Mucosa of stomach (tissue), 1 donor: ENCODE results near the gene TMEM150B.

Experiments
- H3K27me3 ChIP-seq: one replicate; pipeline ENCODE4 v1.7.0; 2013; ENCODE audit warnings: mild to moderate bottlenecking, low read length; ENCODE audit not compliant: control insufficient read depth, insufficient read depth
- H3K36me3 ChIP-seq: one replicate; pipeline ENCODE4 v1.7.0; 2013; ENCODE audit warnings: low read length; ENCODE audit not compliant: control insufficient read depth, insufficient read depth
- H3K4me1 ChIP-seq: one replicate; pipeline ENCODE4 v1.7.0; 2013; ENCODE audit warnings: mild to moderate bottlenecking, low read length; ENCODE audit not compliant: control insufficient read depth, insufficient read depth
- H3K4me3 ChIP-seq: one replicate; pipeline ENCODE4 v1.7.0; 2013; ENCODE audit warnings: low read length
- H3K9ac ChIP-seq: one replicate; pipeline ENCODE4 v1.7.0; 2013; ENCODE audit warnings: mild to moderate bottlenecking, low read length, moderate library complexity
- H3K9me3 ChIP-seq: one replicate; pipeline ENCODE4 v1.7.0; 2013; ENCODE audit warnings: mild to moderate bottlenecking, low read length, moderate library complexity; ENCODE audit not compliant: control insufficient read depth
- donor health status: Pancreatic carcinoma.

The TMEM150B gene

DNA sequence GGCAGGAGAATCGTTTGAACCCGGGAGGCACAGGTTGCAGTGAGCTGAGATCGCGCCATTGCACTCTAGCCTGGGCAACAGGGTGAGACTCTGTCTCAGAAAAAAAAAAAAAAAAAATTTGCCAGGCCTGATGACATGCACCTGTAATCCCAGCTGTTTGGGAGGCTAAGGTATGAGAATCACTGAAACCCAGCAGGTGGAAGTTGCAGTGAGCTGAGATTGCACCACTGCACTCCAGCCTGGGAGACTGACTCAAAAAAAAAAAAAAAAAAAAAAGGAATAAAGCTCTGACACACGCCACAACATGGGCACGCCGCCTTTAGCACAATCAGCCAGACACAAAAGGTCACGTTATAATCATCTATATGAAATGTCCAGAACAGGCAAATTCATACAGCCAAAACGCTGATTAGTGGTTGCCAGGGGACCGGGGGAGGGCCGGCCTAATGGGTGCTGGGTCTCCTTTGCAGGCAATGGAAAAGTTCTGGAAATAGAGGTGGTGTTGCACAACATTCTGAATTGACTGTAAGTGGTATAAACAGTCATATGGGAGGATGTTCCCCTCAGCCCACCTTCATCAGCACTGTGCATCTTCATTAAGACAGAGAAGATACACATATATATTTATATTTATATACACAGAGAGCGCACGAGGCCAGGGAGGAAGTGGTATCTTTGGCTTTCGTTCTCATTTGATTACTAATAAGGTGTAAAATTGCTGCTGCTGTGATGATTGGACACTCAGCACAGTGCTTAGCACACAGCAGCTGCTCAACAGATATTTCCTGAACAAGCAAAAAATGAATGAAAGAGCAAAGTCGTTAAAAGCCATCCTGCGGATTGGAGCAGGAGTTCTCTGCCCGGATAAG is 49.1 kb downstream of the TMEM150B start:
- no peaks in the 10 kb centered on the region for H3K27me3 ChIP-seq
- peaks cover 6% of the 10 kb centered on the region for H3K36me3 ChIP-seq
- no peaks in the 10 kb centered on the region for H3K9me3 ChIP-seq
- H3K9ac ChIP-seq, result no peak overlapping the region
- no peak overlapping the region for H3K4me3 ChIP-seq
- peaks cover 16% of the 10 kb centered on the region for H3K4me1 ChIP-seq

DNA sequence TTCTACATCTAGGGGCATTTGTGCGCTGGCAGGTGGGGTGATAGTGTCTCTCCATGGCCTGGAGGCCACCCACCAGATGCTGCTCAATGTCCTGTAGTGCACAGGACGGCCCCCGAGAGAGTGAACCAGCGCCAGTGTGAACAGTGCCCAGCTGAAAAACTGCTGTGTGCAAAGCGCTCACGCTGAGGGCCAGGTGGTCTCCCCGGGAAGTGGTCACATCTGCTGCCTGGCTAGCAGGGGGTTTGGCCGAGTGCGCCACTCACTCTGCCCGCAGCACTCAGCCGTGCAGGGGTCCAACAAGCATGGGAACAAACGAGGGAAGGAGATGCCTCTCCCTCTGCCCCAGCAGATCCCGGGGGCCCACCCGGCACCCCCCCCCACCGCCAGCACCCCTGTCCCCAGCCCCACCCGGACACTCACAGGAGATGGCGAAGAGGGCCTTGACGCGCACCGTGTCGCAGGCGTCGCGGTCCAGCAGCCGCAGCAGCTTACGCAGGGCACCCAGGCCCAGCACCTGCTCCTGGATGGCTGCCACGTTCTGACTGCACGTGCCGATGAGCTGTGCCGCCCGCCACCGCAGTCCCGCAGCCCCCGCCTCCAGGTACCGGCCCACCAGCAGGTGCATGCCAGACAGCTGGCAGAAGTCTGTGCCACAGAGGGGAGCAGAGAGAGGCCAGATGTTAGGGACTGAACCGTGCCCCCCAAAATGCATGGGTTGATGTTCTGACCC is 51.0 kb downstream of the TMEM150B start:
- H3K4me3 ChIP-seq, result no peak overlapping the region
- no peak overlapping the region for H3K9ac ChIP-seq
- no peaks in the 10 kb centered on the region for H3K27me3 ChIP-seq
- peaks cover 2% of the 10 kb centered on the region for H3K4me1 ChIP-seq
- H3K36me3 ChIP-seq, result peaks cover 6% of the 10 kb centered on the region
- H3K9me3 ChIP-seq, result no peaks in the 10 kb centered on the region

DNA sequence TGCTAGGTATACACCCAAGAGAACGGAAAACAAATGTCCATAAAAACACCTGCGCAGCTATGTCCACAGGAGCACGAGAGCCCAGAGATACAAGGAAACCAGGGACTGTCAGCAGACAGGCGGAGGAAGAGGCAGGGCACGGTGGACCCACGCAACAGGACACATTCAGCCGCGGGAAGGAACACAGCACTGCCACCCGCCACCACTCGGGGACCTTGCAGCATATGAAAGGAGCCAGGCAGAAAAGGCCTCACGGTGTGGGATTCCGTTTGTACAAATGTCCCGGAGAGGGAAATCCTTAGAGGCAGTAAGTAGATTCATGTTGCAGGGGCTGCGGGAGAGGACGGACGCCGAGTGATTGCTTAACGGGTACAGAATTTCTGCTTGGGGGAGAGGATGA is 53.0 kb downstream of the TMEM150B start:
- no peaks in the 10 kb centered on the region for H3K4me1 ChIP-seq
- no peaks in the 10 kb centered on the region for H3K27me3 ChIP-seq
- H3K36me3 ChIP-seq, result peaks cover 6% of the 10 kb centered on the region
- no peaks in the 10 kb centered on the region for H3K9me3 ChIP-seq
- H3K4me3 ChIP-seq, result no peak overlapping the region
- no peak overlapping the region for H3K9ac ChIP-seq

DNA sequence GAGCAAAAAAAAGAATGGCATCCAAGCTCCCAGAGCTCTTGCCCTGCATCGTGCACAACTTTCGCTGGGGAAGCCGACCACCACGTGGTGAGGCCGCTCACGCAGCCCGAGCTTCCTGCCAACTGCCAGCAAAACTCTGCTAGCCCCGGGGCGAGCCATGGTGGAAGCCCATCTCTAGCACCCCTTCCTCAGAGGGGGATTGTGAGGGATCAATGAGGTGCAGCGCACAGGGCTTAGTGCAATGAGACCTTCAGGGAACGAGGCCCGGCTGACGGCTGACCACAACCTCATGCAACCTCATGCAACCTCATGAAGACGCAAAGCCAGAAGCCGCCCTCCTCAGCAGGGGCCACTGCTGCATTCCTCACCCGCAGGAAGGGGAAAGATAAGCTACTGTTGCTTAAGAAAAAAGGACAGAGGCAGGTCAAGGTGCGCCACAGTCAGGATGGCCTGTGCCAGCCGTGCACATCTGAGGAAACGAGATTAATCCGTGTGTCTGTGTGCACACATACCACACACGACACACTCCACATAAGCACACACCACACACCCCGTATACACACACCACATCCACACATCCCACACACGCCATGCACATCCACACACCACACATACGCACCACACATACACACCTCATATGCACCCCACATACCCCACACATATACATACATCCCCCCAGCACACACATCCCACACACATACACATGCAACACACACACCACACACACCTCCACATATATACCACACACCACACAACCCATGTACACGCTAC is 54.8 kb downstream of the TMEM150B start:
- H3K27me3 ChIP-seq, result no peaks in the 10 kb centered on the region
- H3K36me3 ChIP-seq, result peaks cover 6% of the 10 kb centered on the region
- no peaks in the 10 kb centered on the region for H3K4me1 ChIP-seq
- no peaks in the 10 kb centered on the region for H3K9me3 ChIP-seq
- no peak overlapping the region for H3K9ac ChIP-seq
- no peak overlapping the region for H3K4me3 ChIP-seq

DNA sequence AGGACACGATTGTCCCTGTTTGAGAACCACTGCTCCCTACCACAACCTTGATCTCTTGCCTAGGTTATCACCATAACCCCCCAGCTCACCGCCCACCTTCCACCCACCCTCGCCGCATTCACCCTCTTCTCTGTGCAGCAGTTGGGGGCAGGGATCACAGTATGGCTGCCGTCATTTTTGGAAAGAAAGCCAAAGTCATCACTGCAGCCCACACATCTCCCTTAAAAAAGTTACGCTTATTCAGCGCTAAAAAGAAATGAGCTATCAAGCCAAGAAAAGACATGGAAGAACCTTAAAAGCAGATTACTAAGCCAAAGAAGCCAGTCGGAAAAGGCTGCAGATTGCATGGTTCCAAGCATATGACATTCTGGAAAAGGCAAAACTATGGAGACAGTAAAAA is 55.8 kb downstream of the TMEM150B start:
- Histone ChIP-seq H3K9me3 (no peaks in the 10 kb centered on the region), H3K4me1 (no peaks in the 10 kb centered on the region), H3K9ac (no peak overlapping the region), H3K4me3 (no peak overlapping the region), H3K36me3 (peaks cover 6% of the 10 kb centered on the region), H3K27me3 (no peaks in the 10 kb centered on the region)

DNA sequence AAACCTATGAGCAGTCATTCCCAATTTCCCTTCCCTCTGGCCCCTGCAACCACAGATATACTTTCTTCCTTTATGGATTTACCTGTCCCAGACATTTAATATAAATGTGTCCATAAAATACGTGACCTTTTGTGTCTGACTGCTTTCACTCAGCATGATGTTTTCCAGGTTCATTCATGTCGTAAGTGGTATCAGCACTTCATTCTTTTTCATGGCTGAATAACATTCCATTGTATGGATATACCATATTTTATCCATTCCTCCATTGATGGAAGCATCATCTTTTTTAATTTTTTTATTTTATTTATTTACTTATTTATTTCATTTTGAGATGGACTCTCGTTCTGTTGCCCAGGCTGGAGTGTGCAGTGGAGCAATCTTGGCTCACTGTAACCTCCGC is 58.3 kb downstream of the TMEM150B start:
- Histone ChIP-seq H3K9me3 (no peaks in the 10 kb centered on the region), H3K4me3 (no peak overlapping the region), H3K27me3 (no peaks in the 10 kb centered on the region), H3K36me3 (no peaks in the 10 kb centered on the region), H3K9ac (no peak overlapping the region), H3K4me1 (no peaks in the 10 kb centered on the region)

DNA sequence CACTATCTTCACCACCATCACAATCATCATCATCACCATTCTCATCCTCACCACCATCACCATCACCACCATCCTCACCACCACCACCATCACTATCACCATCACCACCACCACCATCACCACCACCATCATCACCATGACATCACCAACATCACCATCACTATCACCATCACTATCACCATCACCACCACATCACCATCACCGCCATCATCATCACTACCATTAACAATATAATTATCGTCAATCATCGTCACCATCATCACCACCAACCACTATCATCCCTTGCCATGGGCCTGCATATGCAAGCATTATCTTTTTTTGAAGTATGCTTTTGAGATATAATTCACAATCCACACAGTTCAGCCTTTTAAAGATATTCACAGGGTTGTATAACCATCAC is 58.7 kb downstream of the TMEM150B start:
- Histone ChIP-seq H3K27me3 (no peaks in the 10 kb centered on the region), H3K36me3 (no peaks in the 10 kb centered on the region), H3K9ac (no peak overlapping the region), H3K4me3 (no peak overlapping the region), H3K4me1 (no peaks in the 10 kb centered on the region), H3K9me3 (no peaks in the 10 kb centered on the region)

DNA sequence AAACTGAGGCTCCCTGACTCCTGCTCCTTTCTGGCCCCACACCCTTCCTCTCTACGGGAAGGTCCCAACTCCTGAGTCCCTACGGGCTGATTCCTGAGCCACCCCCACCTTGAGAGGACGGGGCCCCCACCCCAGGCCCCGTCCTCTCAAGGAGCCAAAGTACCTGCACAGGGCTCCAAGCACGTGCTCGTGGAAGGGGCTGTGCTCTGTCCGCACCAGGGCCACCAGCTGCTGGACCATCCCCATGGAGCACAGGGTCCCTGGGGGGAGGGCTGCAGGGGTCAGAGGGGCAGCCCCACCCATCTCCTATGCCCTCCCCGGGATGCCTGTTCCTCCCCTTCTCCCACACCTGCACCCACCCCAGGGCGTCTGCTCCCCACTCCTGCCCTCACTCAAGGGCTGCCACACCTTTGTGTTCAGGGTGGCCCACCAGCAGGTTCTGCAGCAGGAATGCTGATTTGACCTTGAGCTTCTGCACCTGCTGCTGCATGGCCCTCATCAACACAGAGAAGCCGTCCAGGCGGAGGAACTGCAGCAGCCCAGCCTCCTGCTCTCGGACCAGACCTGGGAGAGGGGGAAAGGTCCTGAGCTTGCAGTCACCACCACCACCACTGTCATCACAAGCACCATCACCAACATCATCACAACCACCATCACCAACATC is 59.3 kb downstream of the TMEM150B start:
- Histone ChIP-seq H3K4me3 (no peak overlapping the region), H3K36me3 (no peaks in the 10 kb centered on the region), H3K9ac (no peak overlapping the region), H3K4me1 (no peaks in the 10 kb centered on the region), H3K9me3 (no peaks in the 10 kb centered on the region), H3K27me3 (no peaks in the 10 kb centered on the region)

DNA sequence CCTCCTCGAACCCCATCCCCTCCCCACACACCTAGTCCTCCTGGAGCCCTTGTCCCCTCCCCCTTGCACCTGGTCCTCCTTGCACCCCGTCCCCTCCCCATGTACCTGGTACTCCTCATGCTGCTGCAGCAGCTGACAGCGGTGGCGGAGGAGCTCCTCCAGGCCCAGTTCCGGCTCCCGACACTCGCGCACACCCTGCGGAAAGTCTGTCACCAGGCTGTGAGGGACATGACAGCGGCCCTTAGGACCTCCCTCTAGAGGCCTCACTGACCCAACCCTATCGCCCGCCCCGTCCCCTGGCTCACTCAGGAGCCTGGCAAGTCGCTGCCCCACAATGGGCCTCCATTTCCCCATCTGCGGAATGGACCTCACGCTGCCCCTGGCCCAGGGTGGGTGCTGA is 60.0 kb downstream of the TMEM150B start:
- no peaks in the 10 kb centered on the region for H3K4me1 ChIP-seq
- no peaks in the 10 kb centered on the region for H3K36me3 ChIP-seq
- H3K9me3 ChIP-seq, result no peaks in the 10 kb centered on the region
- H3K9ac ChIP-seq, result no peak overlapping the region
- H3K4me3 ChIP-seq, result no peak overlapping the region
- no peaks in the 10 kb centered on the region for H3K27me3 ChIP-seq

DNA sequence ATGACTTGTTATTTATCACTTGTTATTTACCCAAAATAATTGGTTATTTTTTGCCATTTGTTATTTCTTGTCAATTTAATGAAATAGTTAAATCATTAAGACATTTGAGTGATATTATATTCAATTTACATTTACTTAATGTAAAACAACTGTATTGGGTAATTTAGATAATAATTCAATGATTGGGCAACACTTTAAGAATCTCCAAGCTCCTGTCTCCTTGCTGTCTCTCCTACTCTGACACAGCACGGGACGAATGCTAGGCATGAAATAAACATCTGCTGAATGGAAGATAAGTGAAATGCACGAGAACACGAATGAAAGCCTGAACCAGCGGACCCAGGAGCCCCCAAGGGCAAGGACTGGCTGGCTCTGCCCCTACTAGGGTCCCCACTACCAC is 60.6 kb downstream of the TMEM150B start:
- Histone ChIP-seq H3K4me1 (peaks cover 3% of the 10 kb centered on the region), H3K9me3 (no peaks in the 10 kb centered on the region), H3K9ac (no peak overlapping the region), H3K27me3 (no peaks in the 10 kb centered on the region), H3K4me3 (no peak overlapping the region), H3K36me3 (no peaks in the 10 kb centered on the region)
